ENCODE results near the gene CHKB. TPM values are rescaled to one million over a fixed set of nuclear protein-coding genes. Genes with fewer than 3 reads are reported as not detected.

The CHKB gene
- total and polyA plus RNA-seq, 2 of the 8 experiments (the other 6 are each of a cell fraction or from before 2014, with no cell fraction given): 27.9 to 42.2 TPM

GRCh38 chr22:50551160-50551752, 31.4 kb downstream of the CHKB start:
- H4K20me1 ChIP-seq (replicated peaks in 1 of 2; ENCODE audit: control insufficient read depth in 1 of 2, insufficient read depth in 2 of 2, low read length in 2 of 2): no peaks in the 10 kb centered on the region
- H3K4ac ChIP-seq (replicated peaks; ENCODE audit: insufficient read length, low read depth, low read length): no peak overlapping the region
- no peaks in the 10 kb centered on the region for H3K23me2 ChIP-seq (ENCODE audit: low read depth, low read length)
- H3K36me3 ChIP-seq (ENCODE audit: control insufficient read depth in 2 of 4, insufficient read depth in 4 of 4, low read length in 3 of 4): no peaks in the 10 kb centered on the region
- 88% methylated on average over 11 of the region's 11 CpGs; no CpG with 5 or more reads in 1 of the 2 experiments for WGBS, 2 experiments (ENCODE audit: extremely low coverage in 1 of 2, insufficient coverage in 1 of 2, insufficient read length in 1 of 2, insufficient replicate concordance in 2 of 2, low coverage in 1 of 2, low lambda C conversion rate in 2 of 2, missing lambda C conversion rate in 1 of 2)
- POLR2A ChIA-PET (ENCODE audit: partially characterized antibody): interaction anchor here (1.0 to 1.2 kb wide), 3 partner anchors 19 to 36 kb away, joined by 3 to 4 read pairs (median 3); partner anchors contain the start of gene SCO2
- no peak overlapping the region for H4K5ac ChIP-seq (ENCODE audit: insufficient read length, low read depth, low read length)
- no peak overlapping the region for H2BK5ac ChIP-seq (ENCODE audit: low read depth, low read length)
- H2BK20ac ChIP-seq (ENCODE audit: low read length): no peak overlapping the region
- H3K79me2 ChIP-seq (ENCODE audit: control insufficient read depth in 1 of 2, insufficient read depth in 2 of 2, low read length in 2 of 2): no peaks in the 10 kb centered on the region
- no peak overlapping the region for H2BK12ac ChIP-seq (ENCODE audit: low read depth, low read length)
- H2BK120ac ChIP-seq (replicated peaks; ENCODE audit: low read depth, low read length): no peak overlapping the region
- no peaks in the 10 kb centered on the region for H3K79me1 ChIP-seq (ENCODE audit: low read depth, low read length)
- H4K91ac ChIP-seq (replicated peaks; ENCODE audit: insufficient read length, low read length): no peak overlapping the region
- H2BK15ac ChIP-seq (ENCODE audit: low read length): no peak overlapping the region
- no peak overlapping the region for H3K18ac ChIP-seq (ENCODE audit: extremely low read depth, low read length)
- no peak overlapping the region for H3K27ac ChIP-seq (ENCODE audit: low read depth, low read length)
- peaks cover 0 to 3% (median under 1%) of the 10 kb centered on the region in 4 experiments; a peak in 3 of 7 replicates for H3K27me3 ChIP-seq (replicated peaks in 1 of 4; ENCODE audit: control insufficient read depth in 3 of 4, extremely low read depth in 1 of 4, insufficient read depth in 3 of 4, low read length in 3 of 4)
- DNase-seq (ENCODE audit: low read depth in 1 of 2, low spot score in 2 of 2) (no peak), FAIRE-seq (no peak)
- H4K8ac ChIP-seq (ENCODE audit: extremely low read depth, insufficient read depth, low read length): no peak overlapping the region
- H2AFZ ChIP-seq (ENCODE audit: low read length): no peak overlapping the region
- no peak overlapping the region for H3K4me3 ChIP-seq (ENCODE audit: extremely low read depth in 1 of 4, insufficient read depth in 2 of 4, low read depth in 3 of 4, low read length in 4 of 4)
- no peak overlapping the region for H3K9ac ChIP-seq (replicated peaks in 1 of 4; ENCODE audit: extremely low read depth in 1 of 4, low read depth in 3 of 4, low read length in 3 of 4)
- H3K4me2 ChIP-seq (ENCODE audit: insufficient read depth in 1 of 2, low read depth in 2 of 2, low read length in 2 of 2): no peak overlapping the region
- H3K9me3 ChIP-seq (ENCODE audit: insufficient read depth in 2 of 2, low read depth in 1 of 2, low read length in 1 of 2): no peaks in the 10 kb centered on the region
- peaks cover 0 to 5% (median 2%) of the 10 kb centered on the region in 4 experiments; a peak in 3 of 7 replicates for H3K4me1 ChIP-seq (replicated peaks in 1 of 4; ENCODE audit: control insufficient read depth in 3 of 4, insufficient read depth in 4 of 4, low read length in 3 of 4)
- no peak overlapping the region for H3K14ac ChIP-seq (ENCODE audit: insufficient read length)
- H3K56ac ChIP-seq (replicated peaks; ENCODE audit: insufficient read length, low read depth, low read length): no peak overlapping the region
- CTCF ChIA-PET (ENCODE audit: partially characterized antibody): interaction anchor here (0.6 to 2.2 kb wide), 5 partner anchors 12 to 149 kb away, joined by 3 to 12 read pairs (median 3); partner anchors contain the start of gene SYCE3
- no peak overlapping the region for H3K23ac ChIP-seq (ENCODE audit: insufficient read length)
- no peak overlapping the region for H2AK5ac ChIP-seq (ENCODE audit: low read depth, low read length)
- TF ChIP-seq RFX5 (IDR thresholded peaks at IDR 0.05; ENCODE audit: borderline replicate concordance, low read depth, low read length) (no peak), YY1 (IDR thresholded peaks at IDR 0.05; ENCODE audit: low read depth, low read length) (no peak)
